ENCODE results near the gene ATP10A.
"Not testable (repeated sequence)": the region's sequence is repeated elsewhere in the genome, so short reads cannot be mapped to it uniquely, and the experiment has no call there.

The ATP10A gene

GRCh38 chr15:25773248-25773647 lies 89.9 kb downstream of the ATP10A start:
- no peak for DNase-seq (ENCODE audit: low read depth)

GRCh38 chr15:25772500-25772899 lies 90.6 kb downstream of the ATP10A start:
- no peak for DNase-seq (ENCODE audit: low read depth)

- DNase-seq (ENCODE audit: low read depth): not testable (repeated sequence)
Observed at GRCh38 chr15:25771736-25772135, 91.4 kb downstream of the ATP10A start.

GRCh38 chr15:25771338-25771706 lies 91.8 kb downstream of the ATP10A start:
- no peak for DNase-seq (ENCODE audit: low read depth)

DNA sequence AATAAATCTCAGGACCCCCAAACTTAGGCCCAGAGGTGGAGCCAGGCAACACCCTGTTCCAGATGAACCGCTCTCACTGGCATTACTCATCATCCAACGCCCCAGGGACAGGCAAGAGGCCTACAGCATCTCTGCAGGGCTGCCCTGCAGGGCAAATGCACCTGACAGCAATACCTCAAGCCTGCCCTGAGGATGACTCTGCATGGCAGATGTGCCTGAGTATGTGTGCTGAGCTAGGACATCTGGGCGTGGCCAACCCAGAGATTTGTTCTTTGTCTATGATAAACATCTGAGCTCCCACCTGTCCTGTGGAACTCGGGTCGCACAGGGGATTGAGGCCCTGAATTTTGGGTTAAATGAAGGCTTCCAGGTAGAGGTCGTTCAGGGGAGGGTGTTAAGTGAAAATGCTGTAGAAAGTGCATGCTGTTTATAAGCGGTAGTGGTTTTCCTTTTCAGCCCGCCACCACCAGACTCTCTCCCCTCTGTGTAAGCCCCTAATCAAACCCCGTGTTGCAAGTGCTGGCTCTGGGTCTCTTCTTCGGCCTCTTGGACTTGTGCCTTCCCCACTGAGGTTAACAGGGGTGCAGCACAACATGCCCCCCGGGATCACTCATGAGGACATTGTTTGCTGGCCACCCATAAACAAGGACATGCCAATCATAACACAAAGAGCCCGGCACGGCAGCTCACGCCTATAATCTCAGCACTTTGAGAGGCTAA lies 92.3 kb downstream of the ATP10A start:
- DNase-seq (ENCODE audit: low read depth): no peak

GRCh38 chr15:25770031-25770430 lies 93.1 kb downstream of the ATP10A start:
- no peak for DNase-seq (ENCODE audit: low read depth)

- no peak for DNase-seq (ENCODE audit: low read depth)
Observed at GRCh38 chr15:25768271-25768670, 94.9 kb downstream of the ATP10A start.

DNA sequence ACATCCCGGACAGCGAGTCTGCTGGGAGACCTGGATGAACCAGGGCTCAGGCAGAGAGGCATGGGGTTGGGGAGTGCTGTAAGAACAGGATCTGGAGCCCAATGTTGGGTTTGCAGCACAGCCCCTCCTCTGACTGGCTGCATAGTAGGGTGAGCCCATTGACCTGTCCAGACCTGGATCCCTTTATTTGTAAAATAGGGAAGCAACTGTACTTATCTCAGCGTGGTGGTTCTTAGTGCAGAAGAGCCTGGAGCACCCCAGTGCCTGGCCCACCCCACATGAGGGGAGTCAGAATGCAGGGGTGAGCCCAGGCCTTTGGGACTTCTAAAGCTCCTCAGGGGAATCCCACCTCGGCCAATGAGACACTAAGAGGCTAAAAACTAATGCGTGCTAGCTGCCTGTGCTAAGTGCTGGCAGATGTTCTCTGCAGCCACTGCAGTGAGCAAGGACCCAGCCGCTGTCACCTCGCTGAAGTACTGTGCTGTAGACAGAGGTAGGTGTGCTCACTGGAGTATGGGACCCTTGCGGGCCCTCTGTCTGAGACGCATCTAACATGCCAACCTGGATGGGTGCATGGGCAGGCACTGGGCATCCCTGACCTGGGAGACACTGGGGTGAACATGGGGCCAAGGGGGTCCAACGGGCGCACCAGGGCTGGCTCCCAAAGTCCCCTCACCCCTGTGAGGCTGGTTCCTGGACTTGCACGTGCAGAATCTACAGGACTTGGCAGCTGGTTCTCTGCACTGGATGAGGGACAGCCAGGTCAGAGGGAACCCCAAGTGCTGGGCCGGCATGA lies 95.6 kb downstream of the ATP10A start:
- no peak for DNase-seq (ENCODE audit: low read depth)

GRCh38 chr15:25766417-25766816 lies 96.7 kb downstream of the ATP10A start:
- DNase-seq (ENCODE audit: low read depth): no peak

- DNase-seq (ENCODE audit: low read depth): no peak
Observed at GRCh38 chr15:25764980-25765735, 98.0 kb downstream of the ATP10A start.

DNA sequence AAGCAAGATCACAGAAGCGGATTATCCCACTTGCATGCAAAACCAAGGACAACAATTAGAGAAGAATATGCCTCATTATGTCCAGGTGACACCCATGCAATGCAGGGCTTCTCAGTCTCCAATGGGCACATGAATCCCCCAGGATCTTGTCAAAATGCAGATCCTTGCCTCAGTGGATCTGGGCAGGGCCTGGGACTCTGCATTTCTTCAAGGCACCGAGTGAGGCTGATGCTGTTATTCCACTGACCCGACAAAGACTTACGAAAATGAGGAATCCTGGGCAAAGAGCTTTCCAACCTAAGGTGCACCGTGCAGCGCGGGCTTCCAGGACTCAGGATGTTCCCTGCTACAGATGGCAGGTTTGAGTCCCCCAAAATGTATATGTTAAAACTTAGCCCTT lies 99.2 kb downstream of the ATP10A start:
- DNase-seq (ENCODE audit: low read depth): no peak

- DNase-seq (ENCODE audit: low read depth): no peak
Observed at GRCh38 chr15:25763331-25763751, 99.8 kb downstream of the ATP10A start.

DNA sequence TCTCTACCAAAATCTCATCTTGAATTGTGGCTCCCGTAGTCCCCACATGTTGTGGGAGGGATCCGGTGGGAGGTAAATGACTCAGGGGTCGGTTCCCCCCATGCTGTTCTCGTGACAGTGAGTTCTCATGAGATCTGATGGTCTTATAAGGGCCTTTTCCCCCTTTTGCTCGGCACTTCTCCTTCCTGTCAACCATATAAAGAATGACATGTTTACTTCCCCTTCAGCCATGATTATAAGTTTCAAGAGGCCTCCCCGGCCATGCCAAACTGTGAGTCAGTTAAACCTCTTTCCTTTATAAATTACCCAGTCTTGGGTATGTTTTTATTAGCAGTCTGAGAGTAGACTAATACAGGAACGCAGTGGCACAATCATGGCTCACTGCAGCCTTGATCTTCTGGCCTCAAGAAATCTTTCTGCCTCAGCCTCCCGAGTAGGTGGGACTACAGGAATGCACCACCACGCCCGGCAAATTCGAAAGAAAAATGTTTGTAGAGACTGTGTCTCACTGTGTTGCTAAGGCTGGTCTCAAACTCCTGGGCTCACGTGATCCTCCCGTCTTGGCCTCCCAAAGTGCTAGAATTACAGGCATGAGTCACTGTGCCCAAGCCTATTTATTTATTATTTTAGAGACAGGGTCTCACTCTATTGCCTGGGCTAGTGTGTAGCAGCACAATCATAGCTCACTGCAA lies 101.0 kb downstream of the ATP10A start:
- no peak for DNase-seq (ENCODE audit: low read depth)

DNA sequence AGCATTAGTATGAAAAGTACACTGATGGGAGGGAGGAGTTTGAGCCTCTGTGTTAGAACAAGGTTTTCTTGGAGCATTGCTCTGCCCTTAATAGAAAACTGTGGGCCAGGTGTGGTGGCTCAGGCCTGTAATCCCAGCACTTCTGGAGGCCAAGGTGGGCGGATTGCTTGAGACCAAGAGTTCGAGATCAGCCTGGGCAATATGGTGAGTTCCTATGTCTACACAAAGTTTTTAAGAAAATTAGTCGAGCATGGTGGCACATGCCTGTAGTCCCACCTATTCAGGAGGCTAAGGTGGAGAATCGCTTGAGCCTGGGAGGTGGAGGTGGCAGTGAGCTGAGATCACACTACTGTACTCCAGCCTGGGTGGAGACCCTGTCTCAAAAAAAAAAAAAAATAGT lies 103.7 kb downstream of the ATP10A start:
- no peak for DNase-seq (ENCODE audit: low read depth)

- not testable (repeated sequence) for DNase-seq (ENCODE audit: low read depth)
Observed at GRCh38 chr15:25758612-25759011, 104.5 kb downstream of the ATP10A start.

DNA sequence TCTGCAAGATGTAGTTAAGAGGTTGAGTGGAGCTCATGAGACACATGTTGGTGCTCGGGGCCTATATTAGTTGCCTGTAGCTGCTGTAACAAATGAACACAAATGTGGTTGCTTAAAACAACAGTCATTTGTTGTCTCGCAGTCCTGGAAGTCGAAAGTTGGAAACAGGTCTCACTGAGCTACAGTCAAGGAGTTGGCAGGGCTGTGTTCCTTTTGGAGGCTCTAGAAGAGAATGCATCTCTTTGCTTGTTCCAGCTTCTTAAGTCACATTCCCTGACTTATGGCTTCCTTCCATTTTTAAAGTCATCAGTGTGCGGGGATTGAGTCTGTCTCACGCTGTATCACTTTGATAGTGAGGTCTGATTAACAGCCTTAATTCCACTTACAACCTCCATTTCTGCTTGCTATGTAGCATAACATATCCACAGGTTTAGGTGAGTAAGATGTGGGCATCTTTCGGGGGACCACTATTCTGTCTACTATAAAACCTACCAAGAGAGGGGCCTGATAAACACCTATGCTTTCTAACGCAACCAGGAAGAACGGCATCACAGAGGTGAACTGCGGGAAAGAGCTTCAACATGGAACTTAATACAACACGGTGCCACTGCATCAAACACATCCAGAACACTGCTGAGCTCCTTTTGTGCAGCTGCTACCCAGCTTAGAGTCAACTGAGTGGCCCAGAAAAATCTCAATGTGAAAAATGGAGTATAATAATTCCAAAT lies 119.4 kb downstream of the ATP10A start:
- DNase-seq (ENCODE audit: low read depth): no peak

- no peak for DNase-seq (ENCODE audit: low read depth)
Observed at GRCh38 chr15:25742776-25743547, 120.2 kb downstream of the ATP10A start.

DNA sequence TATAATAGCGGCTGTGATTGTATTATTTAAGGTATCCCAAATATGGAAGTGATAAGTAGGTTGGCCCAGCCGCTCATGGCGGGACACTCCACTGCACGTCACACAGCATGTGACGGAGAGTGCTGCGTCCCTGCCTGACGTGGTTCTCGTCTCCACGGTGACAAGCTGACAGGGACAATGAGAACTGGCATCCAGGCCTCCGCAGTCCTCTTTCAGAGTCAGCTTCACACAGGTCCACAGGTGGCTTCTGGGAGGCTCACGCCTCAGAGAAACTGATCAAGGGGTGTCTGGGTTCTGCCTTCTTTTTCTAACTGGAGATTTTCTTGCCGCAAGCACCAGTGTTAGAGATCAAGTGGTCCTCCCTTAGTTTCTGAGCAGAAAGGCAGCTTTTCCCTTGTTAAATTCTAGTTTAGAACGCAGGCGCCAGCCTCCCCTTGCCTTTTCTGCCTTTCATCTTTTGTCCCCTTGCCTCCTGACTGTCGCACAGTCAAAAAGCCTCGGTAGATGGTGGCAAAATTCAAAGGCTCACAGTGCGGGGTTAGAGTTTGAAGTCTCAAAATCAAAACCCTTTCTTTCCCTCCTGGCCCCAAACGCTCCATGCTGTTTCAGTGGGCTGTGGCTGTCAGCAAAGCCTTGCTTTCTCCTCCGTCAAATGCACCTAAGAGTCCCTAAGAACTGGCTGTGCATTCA lies 120.9 kb downstream of the ATP10A start:
- no peak for DNase-seq (ENCODE audit: low read depth)

GRCh38 chr15:25741256-25741580 lies 121.9 kb downstream of the ATP10A start:
- DNase-seq (ENCODE audit: low read depth): no peak

Data from stimulated activated CD8-positive, alpha-beta memory T cell treated with anti-CD3 and anti-CD28 coated beads, Interleukin-15, amount 100 ng/mL, for 24 hours (primary cell).